Skin of body (tissue), 2 donors: Measurements from ENCODE around the gene PTBP3. TPM values are rescaled to one million over a fixed set of nuclear protein-coding genes. Genes with fewer than 3 reads are reported as not detected.

Source experiments
- DNase-seq: peaks from one replicate; lab custom pipeline; 2025; lab: John Stamatoyannopoulos, UW
- total RNA-seq: library from RNA; depleted of rRNA; stranded (reverse); fragments of >200 nt; gene quantifications from one replicate; pipeline ENCODE4 v1.2.3, GENCODE V29; 2014

PTBP3 gene
- total RNA-seq, 1 donor from 2014 or later: 49.7 TPM

GRCh38 chr9:112361601-112362000 is 28.2 kb upstream of the PTBP3 start:
- DNase-seq: no peak

GRCh38 chr9:112360047-112360804 is 26.8 kb upstream of the PTBP3 start:
- no peak for DNase-seq

- no peak for DNase-seq
Observed at GRCh38 chr9:112355427-112355897, 22.0 kb upstream of the PTBP3 start.

- DNase-seq: no peak
Observed at GRCh38 chr9:112354081-112354743, 20.8 kb upstream of the PTBP3 start.

GRCh38 chr9:112352209-112352608 is 18.8 kb upstream of the PTBP3 start:
- DNase-seq: no peak

GRCh38 chr9:112351184-112351583 is 17.8 kb upstream of the PTBP3 start:
- DNase-seq: no peak

GRCh38 chr9:112349008-112349333 is 15.6 kb upstream of the PTBP3 start:
- no peak for DNase-seq

GRCh38 chr9:112348257-112349007 is 15.0 kb upstream of the PTBP3 start:
- peak; percentile 23 for DNase-seq

- DNase-seq: no peak
Observed at GRCh38 chr9:112341730-112342129, 8.3 kb upstream of the PTBP3 start.

- DNase-seq: no peak
Observed at GRCh38 chr9:112339886-112340285, 6.5 kb upstream of the PTBP3 start.

GRCh38 chr9:112338561-112338960 is 5.1 kb upstream of the PTBP3 start:
- DNase-seq: no peak

GRCh38 chr9:112337547-112337946 is 4.1 kb upstream of the PTBP3 start:
- no peak for DNase-seq

GRCh38 chr9:112334432-112334841 is 1.0 kb upstream of the PTBP3 start:
- peak; percentile 60 for DNase-seq

- DNase-seq: peak; percentile 97
Observed at GRCh38 chr9:112333639-112334431, 416 bp upstream of the PTBP3 start.

- no peak for DNase-seq
Observed at GRCh38 chr9:112332674-112332976, 794 bp downstream of the PTBP3 start.

GRCh38 chr9:112332214-112332613 is 1.2 kb downstream of the PTBP3 start:
- DNase-seq: no peak

- DNase-seq: no peak
Observed at GRCh38 chr9:112331674-112331952, 1.8 kb downstream of the PTBP3 start.

- DNase-seq: no peak
Observed at GRCh38 chr9:112328545-112328944, 4.9 kb downstream of the PTBP3 start.

- no peak for DNase-seq
Observed at GRCh38 chr9:112327718-112328450, 5.5 kb downstream of the PTBP3 start.

GRCh38 chr9:112326194-112326593 is 7.2 kb downstream of the PTBP3 start:
- no peak for DNase-seq

- no peak for DNase-seq
Observed at GRCh38 chr9:112325600-112325999, 7.8 kb downstream of the PTBP3 start.
